ENCODE results near the gene EEPD1.

The EEPD1 gene

DNA sequence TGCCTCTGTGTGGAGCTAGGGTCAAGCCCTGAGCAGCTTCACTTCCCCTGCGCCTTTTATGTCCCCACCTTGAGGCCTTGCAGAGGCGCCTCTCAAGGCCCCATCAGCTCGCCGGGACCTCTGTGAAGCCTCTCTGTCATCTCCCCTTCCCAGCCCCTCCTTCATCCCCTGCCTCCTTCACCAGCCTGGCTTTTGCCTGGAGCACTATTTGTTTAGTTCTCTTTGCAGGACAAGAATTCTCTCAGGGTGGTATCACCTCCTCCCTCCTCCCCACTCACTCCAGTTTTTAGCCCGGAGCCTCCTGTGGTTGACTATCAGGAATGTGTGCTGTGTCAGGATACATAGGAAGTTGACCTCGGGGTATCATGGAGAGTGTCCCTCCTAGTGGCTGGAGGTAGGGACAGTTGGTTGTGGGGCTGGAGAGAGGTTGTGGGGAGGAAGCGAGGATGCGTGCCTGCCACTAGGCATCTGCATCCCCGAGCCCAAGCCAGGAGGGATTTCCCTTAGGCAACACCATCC is 146.8 kb downstream of the EEPD1 start:
- H3K79me2 ChIP-seq (ENCODE audit: insufficient read depth, low read length), result no peaks in the 10 kb centered on the region
- no peaks in the 10 kb centered on the region for H3K9me3 ChIP-seq (ENCODE audit: insufficient read depth, low read length, severe bottlenecking)
- no peak overlapping the region for H3K4me2 ChIP-seq (ENCODE audit: insufficient read depth, low read length)
- H3K27ac ChIP-seq (ENCODE audit: low read length), result no peak overlapping the region
- H3K4me3 ChIP-seq (ENCODE audit: low read depth in 1 of 2, low read length in 2 of 2), result no peak overlapping the region
- no peak overlapping the region for H2AFZ ChIP-seq (ENCODE audit: low read depth, low read length)
- H3K36me3 ChIP-seq (ENCODE audit: insufficient read depth, low read length), result 0 out of 2 replicates have a peak, but pooled peaks cover 5% of the 10 kb centered on the region
- H3K9ac ChIP-seq (ENCODE audit: low read depth, low read length), result no peak overlapping the region
- no peaks in the 10 kb centered on the region for H3K27me3 ChIP-seq (ENCODE audit: insufficient read depth, low read length, poor library complexity)
- no peak for ATAC-seq (ENCODE audit: insufficient read depth, low read depth)
- no peak for TF ChIP-seq CTCF (IDR thresholded peaks at IDR 0.05; ENCODE audit: borderline replicate concordance, extremely low read depth, low read length, poor library complexity, severe bottlenecking)
- no peak for TF ChIP-seq EZH2 (IDR thresholded peaks at IDR 0.05; ENCODE audit: borderline replicate concordance, low read depth, low read length, severe bottlenecking)
- H4K20me1 ChIP-seq (ENCODE audit: insufficient read depth, low read length), result no peaks in the 10 kb centered on the region
- H3K4me1 ChIP-seq (ENCODE audit: insufficient read depth, low read length), result no peaks in the 10 kb centered on the region
- no peak for DNase-seq

- Histone ChIP-seq H3K27me3 (ENCODE audit: insufficient read depth, low read length, poor library complexity) (no peaks in the 10 kb centered on the region), H3K79me2 (ENCODE audit: insufficient read depth, low read length) (no peaks in the 10 kb centered on the region), H3K9ac (ENCODE audit: low read depth, low read length) (no peak overlapping the region), H3K36me3 (ENCODE audit: insufficient read depth, low read length) (0 out of 2 replicates have a peak, but pooled peaks cover 5% of the 10 kb centered on the region), H3K4me2 (ENCODE audit: insufficient read depth, low read length) (no peak overlapping the region), H3K4me3 (ENCODE audit: low read depth in 1 of 2, low read length in 2 of 2) (no peak overlapping the region), H3K27ac (ENCODE audit: low read length) (no peak overlapping the region), H3K4me1 (ENCODE audit: insufficient read depth, low read length) (no peaks in the 10 kb centered on the region), H4K20me1 (ENCODE audit: insufficient read depth, low read length) (no peaks in the 10 kb centered on the region), H3K9me3 (ENCODE audit: insufficient read depth, low read length, severe bottlenecking) (no peaks in the 10 kb centered on the region), H2AFZ (ENCODE audit: low read depth, low read length) (no peak overlapping the region)
- TF ChIP-seq EZH2 (IDR thresholded peaks at IDR 0.05; ENCODE audit: borderline replicate concordance, low read depth, low read length, severe bottlenecking) (no peak), CTCF (IDR thresholded peaks at IDR 0.05; ENCODE audit: borderline replicate concordance, extremely low read depth, low read length, poor library complexity, severe bottlenecking) (no peak)
- DNase-seq, result no peak
- ATAC-seq (ENCODE audit: insufficient read depth, low read depth), result no peak
These were observed 147.8 kb downstream of the EEPD1 start for GRCh38 chr7:36300696-36301350.

DNA sequence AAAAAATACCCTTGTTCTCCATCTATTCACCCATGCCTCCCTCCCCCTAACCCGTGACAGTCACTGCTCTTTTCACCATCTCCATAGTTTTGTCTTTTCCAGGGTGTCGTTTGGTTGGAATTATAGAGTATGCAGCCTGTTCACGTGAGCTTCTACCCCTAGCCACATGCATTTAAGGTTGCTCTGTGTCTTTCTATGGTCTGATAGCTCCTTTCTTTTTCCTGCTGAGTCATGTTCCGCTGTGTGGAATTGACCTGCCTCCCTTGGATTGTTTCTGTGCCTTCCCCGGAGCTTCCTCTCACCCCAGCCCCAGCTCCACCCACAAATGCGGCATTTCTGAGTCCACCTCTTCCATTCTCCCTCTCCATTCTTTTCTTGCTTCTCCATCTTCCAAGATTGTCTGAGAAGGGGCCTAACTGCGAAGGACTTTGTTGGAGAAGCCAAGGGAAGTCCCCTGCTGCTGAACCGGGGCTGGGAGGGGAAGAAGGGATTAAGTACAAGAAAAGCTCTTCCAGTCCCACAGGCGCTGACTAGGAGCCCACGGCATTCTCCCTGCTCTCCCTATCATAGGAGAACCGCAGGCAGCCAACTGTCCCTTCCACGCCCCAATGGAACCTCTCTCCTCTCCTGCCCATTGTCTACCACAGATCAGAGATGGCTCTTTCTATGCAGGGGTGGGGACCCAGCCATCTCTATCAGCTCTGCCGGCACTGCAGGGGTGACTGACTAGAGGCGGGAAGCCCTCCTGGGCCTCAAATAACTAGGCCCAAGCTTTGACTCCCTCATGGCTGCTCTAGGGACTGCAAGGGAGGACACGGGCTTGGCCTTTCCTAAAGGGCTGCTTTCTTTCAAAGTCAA is 149.1 kb downstream of the EEPD1 start:
- TF ChIP-seq CTCF (IDR thresholded peaks at IDR 0.05; ENCODE audit: borderline replicate concordance, extremely low read depth, low read length, poor library complexity, severe bottlenecking) (no peak), EZH2 (IDR thresholded peaks at IDR 0.05; ENCODE audit: borderline replicate concordance, low read depth, low read length, severe bottlenecking) (no peak)
- Histone ChIP-seq H4K20me1 (ENCODE audit: insufficient read depth, low read length) (no peaks in the 10 kb centered on the region), H3K9me3 (ENCODE audit: insufficient read depth, low read length, severe bottlenecking) (no peaks in the 10 kb centered on the region), H3K27me3 (ENCODE audit: insufficient read depth, low read length, poor library complexity) (no peaks in the 10 kb centered on the region), H3K9ac (ENCODE audit: low read depth, low read length) (no peak overlapping the region), H2AFZ (ENCODE audit: low read depth, low read length) (no peak overlapping the region), H3K4me1 (ENCODE audit: insufficient read depth, low read length) (no peaks in the 10 kb centered on the region), H3K4me3 (ENCODE audit: low read depth in 1 of 2, low read length in 2 of 2) (no peak overlapping the region), H3K4me2 (ENCODE audit: insufficient read depth, low read length) (no peak overlapping the region), H3K36me3 (ENCODE audit: insufficient read depth, low read length) (0 out of 2 replicates have a peak, but pooled peaks cover 5% of the 10 kb centered on the region), H3K27ac (ENCODE audit: low read length) (no peak overlapping the region), H3K79me2 (ENCODE audit: insufficient read depth, low read length) (no peaks in the 10 kb centered on the region)
- DNase-seq (no peak), ATAC-seq (ENCODE audit: insufficient read depth, low read depth) (no peak)

Data from DND-41 (cell line).